Uterus (tissue), 4 donors: ENCODE results near the gene INAFM1. TPM values are rescaled to one million over a fixed set of nuclear protein-coding genes. Genes with fewer than 3 reads are reported as not detected.
"Not testable (repeated sequence)": the region's sequence is repeated elsewhere in the genome, so short reads cannot be mapped to it uniquely, and the experiment has no call there.

Experiments used
- DNase-seq, 2 donors: peaks; one replicate each; pipeline ENCODE4 v3.0.0-alpha.2; 2019 to 2020
- H3K27ac ChIP-seq, 2 donors: fragments of 200-600 bp; sonication (generic); 1 replicate in 1 of 2; 2 replicates in 1 of 2; pipeline ENCODE4 v1.5.1; 2016 to 2018
- H3K27me3 ChIP-seq, 2 donors: fragments of 200-600 bp; sonication (generic); one replicate each; pipeline ENCODE4 v1.5.1; 2018 to 2019; ENCODE audit warnings: control low read depth in 1 of 2
- H3K36me3 ChIP-seq, 2 donors: fragments of 200-600 bp; sonication (generic); one replicate each; pipeline ENCODE4 v1.5.1; 2019; ENCODE audit warnings: control low read depth in 1 of 2
- H3K4me1 ChIP-seq, 2 donors: fragments of 200-600 bp; sonication (generic); one replicate each; pipeline ENCODE4 v1.5.1; 2018 to 2019; ENCODE audit warnings: control low read depth in 1 of 2
- H3K4me3 ChIP-seq, 2 donors: fragments of 200-600 bp; sonication (generic); 1 replicate in 1 of 2; 2 replicates in 1 of 2; pipeline ENCODE4 v1.5.1; 2018 to 2019; ENCODE audit warnings: mild to moderate bottlenecking in 1 of 2
- H3K9me3 ChIP-seq, 2 donors: fragments of 200-600 bp; sonication (generic); one replicate each; pipeline ENCODE4 v1.5.1; 2019; ENCODE audit warnings: control low read depth in 1 of 2
- POLR2A ChIP-seq, 2 donors: fragments of 450-650 bp; IDR thresholded peaks; one replicate each; pipeline ENCODE4 v1.6.1; 2016; ENCODE audit warnings: antibody characterized with exemption in 2 of 2, mild to moderate bottlenecking in 1 of 2, moderate library complexity in 1 of 2
- intact Hi-C: fragments of 100-400 bp; cut with DNase I; formaldehyde crosslinking; loops from one replicate; pipeline ENCODE4 v1.15.1; 2023; ENCODE audit warnings: low total_unique reads
- total RNA-seq, 4 donors: library from RNA; depleted of rRNA in 3 of 4; stranded (reverse); fragments of >200 nt in 3 of 4; gene quantifications; one replicate each; pipeline versions ENCODE4 v1.1.0 to v1.2.4, GENCODE V29; 2014 to 2023
- TF ChIP-seq, protein P1 (sequence below), 4 experiments: fragments of 200-600 bp in 2 of 4; fragments of 450-650 bp in 2 of 4; sonication (generic) in 2 of 4; IDR thresholded peaks; one replicate each; pipeline ENCODE4 v1.5.1; 2016 to 2019; ENCODE audit warnings: antibody characterized with exemption in 4 of 4, mild to moderate bottlenecking in 2 of 4, moderate library complexity in 1 of 4
- donor health status: DM: yes; HTN: yes; CAD: no.

Gene INAFM1
- total RNA-seq, 4 donors from 2014 or later, result 2.8 to 39.5 (median 13.5) TPM

DNA sequence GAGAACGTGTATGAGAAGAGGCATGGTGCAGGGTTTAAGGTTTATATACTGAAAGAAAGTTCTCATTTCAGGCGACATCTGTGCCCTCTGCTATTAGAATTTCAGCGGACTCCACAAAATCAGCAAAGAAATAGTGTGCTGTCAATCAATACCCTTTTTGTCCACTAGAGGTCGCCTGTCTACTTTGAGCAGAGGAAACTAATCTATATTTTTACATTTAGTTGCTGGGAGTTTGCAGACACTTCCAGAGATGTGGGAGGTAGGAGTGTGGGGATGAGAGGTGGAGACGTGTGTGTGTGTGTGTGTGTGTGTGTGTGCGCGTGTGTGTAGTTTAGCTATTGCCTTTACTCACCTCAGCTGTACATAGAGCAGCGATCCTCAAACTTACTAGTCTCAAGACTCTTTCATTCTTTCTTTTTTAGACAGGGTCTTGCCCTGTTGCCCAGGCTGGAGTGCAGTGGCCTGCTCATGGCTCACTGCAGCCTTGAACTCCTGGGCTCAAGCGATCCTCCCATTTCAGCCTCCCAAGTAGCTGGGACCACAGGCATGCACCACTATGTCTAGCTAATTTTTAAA, 9.7 kb downstream of the INAFM1 start:
- TF ChIP-seq POLR2A (IDR thresholded peaks at IDR 0.05), result no peak
- TF ChIP-seq, protein P1, sequence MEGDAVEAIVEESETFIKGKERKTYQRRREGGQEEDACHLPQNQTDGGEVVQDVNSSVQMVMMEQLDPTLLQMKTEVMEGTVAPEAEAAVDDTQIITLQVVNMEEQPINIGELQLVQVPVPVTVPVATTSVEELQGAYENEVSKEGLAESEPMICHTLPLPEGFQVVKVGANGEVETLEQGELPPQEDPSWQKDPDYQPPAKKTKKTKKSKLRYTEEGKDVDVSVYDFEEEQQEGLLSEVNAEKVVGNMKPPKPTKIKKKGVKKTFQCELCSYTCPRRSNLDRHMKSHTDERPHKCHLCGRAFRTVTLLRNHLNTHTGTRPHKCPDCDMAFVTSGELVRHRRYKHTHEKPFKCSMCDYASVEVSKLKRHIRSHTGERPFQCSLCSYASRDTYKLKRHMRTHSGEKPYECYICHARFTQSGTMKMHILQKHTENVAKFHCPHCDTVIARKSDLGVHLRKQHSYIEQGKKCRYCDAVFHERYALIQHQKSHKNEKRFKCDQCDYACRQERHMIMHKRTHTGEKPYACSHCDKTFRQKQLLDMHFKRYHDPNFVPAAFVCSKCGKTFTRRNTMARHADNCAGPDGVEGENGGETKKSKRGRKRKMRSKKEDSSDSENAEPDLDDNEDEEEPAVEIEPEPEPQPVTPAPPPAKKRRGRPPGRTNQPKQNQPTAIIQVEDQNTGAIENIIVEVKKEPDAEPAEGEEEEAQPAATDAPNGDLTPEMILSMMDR (IDR thresholded peaks at IDR 0.05), result peak; percentile 74 to 91 (median 86)
- Histone ChIP-seq H3K27ac (no peak overlapping the region), H3K27me3 (no peaks in the 10 kb centered on the region), H3K4me3 (no peak overlapping the region), H3K4me1 (no peaks in the 10 kb centered on the region), H3K9me3 (no peaks in the 10 kb centered on the region), H3K36me3 (no peaks in the 10 kb centered on the region)
- intact Hi-C loops, result loop anchor here (10.0 kb wide), 1 partner anchor 410 kb away; no protein-coding TSS in a partner anchor
- DNase-seq, result peak in 1 of 2 donors; percentile 33

DNA sequence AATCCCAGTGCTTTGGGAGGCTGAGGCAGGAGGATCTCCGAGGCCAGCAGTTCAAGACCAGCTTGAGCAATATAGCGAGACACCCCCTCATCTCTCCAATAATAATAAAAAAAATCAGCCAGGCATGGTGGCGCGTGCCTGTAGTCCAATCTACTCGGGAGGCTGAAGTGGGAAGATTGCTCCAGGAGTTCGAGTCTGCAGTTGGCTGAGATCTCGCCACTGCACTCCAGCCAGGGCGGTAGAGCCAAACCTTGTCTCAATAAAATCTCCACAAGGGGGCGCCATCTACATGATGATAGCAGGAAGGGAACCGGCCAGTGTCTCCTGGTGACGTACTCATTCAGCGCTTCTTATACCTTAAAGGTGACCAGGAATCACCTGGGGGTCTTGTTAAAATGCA, 21.4 kb downstream of the INAFM1 start:
- no peaks in the 10 kb centered on the region for H3K4me1 ChIP-seq
- H3K4me3 ChIP-seq, result no peak overlapping the region
- H3K9me3 ChIP-seq, result no peaks in the 10 kb centered on the region
- no peaks in the 10 kb centered on the region for H3K36me3 ChIP-seq
- TF ChIP-seq POLR2A (IDR thresholded peaks at IDR 0.05), result no peak
- TF ChIP-seq, protein P1 (IDR thresholded peaks at IDR 0.05), result peak; percentile 56 to 66 (median 60)
- no peaks in the 10 kb centered on the region for H3K27me3 ChIP-seq
- intact Hi-C loops, result loop anchor here (10.0 kb wide), 1 partner anchor 129 kb away; no protein-coding TSS in a partner anchor
- H3K27ac ChIP-seq, result no peak overlapping the region
- peak; percentile 53 to 81 for DNase-seq

DNA sequence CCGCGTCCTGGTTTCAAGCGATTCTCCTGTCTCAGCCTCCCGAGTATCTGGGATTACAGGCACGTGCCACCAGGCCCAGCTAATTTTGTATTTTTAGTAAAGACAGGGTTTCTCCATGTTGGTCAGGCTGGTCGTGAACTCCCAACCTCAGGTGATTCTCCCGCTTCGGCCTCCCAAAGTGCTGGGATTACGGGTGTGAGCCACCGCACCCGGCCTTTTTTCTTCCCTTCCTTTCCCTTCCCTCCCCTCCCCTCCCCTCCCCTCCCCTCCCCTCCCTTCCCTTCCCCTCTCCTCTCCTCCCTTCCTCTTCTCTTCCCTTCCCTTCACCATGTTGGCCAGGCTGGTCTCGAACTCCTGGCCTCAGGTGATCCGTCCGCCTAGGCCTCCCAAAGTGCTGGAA, 26.2 kb downstream of the INAFM1 start:
- H3K36me3 ChIP-seq, H3K9me3 ChIP-seq, intact Hi-C loops, H3K27me3 ChIP-seq, H3K27ac ChIP-seq, DNase-seq, H3K4me1 ChIP-seq, H3K4me3 ChIP-seq: not testable (repeated sequence)

DNA sequence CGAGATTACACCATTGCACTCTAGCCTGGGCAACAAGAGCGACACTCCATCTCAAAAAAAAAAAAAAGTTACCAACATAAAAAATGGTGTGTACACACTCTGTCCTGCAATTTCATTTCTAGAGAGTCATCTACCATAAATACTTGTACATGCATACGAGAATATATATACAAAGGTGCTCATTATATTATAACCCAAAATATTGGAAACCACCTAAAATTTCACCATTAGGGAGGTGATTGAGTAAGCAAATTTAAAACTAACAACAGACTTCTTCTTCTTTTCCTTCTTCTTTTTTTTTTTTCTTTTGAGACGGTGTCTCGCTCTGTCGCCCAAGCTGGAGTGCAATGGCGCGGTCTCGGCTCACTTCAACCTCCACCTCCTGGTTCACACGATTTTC, 27.6 kb downstream of the INAFM1 start:
- no peak for DNase-seq
- TF ChIP-seq, protein P1 (IDR thresholded peaks at IDR 0.05), result no peak
- TF ChIP-seq POLR2A (IDR thresholded peaks at IDR 0.05), result no peak
- H3K4me3 ChIP-seq, result no peak overlapping the region
- no peaks in the 10 kb centered on the region for H3K4me1 ChIP-seq
- intact Hi-C loops, result no loop called here
- no peaks in the 10 kb centered on the region for H3K36me3 ChIP-seq
- H3K9me3 ChIP-seq, result no peaks in the 10 kb centered on the region
- H3K27ac ChIP-seq, result no peak overlapping the region
- H3K27me3 ChIP-seq, result no peaks in the 10 kb centered on the region

DNA sequence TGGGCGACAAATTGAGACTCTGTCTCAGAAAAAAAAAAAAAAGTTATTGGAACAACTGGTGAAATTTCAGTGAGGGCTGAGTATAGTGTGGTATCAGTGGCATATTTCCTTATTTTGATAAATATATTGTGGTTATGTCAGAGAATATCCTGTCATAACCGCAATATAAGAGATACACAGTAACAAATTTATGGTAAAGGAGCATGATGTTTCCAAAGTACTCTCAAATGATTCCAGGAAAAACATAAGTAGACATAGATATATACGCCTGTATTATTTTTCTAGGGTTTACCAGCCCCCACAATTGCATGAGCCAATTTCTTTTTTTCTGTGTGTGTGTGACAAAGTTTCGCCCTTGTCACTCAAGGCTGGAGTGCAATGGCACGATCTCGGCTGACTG, 29.3 kb downstream of the INAFM1 start:
- no peak for TF ChIP-seq POLR2A (IDR thresholded peaks at IDR 0.05)
- TF ChIP-seq, protein P1 (IDR thresholded peaks at IDR 0.05), result no peak
- Histone ChIP-seq H3K36me3 (no peaks in the 10 kb centered on the region), H3K27ac (no peak overlapping the region), H3K9me3 (no peaks in the 10 kb centered on the region), H3K4me1 (no peaks in the 10 kb centered on the region), H3K4me3 (no peak overlapping the region), H3K27me3 (no peaks in the 10 kb centered on the region)
- DNase-seq, result no peak
- intact Hi-C loops, result no loop called here
